BLaER1 treated with 17β-estradiol and CSF1 and Interleukin-3, amounts not matched to agents 10 nM and 100 nM (cell line): ENCODE measurements around the gene SAP30BP.

Experiments
- H3K27ac ChIP-seq, 11 experiments: shearing (Covaris generic); formaldehyde crosslinking; 2 replicates each; pipeline ENCODE4 v1.8.1; 2022
- H3K27me3 ChIP-seq, 11 experiments: shearing (Covaris generic); formaldehyde crosslinking; 2 replicates each; pipeline ENCODE4 v1.8.1; 2022
- H3K36me3 ChIP-seq, 11 experiments: shearing (Covaris generic); formaldehyde crosslinking; 2 replicates each; pipeline ENCODE4 v1.8.1; 2022
- H3K4me1 ChIP-seq, 10 experiments: shearing (Covaris generic); formaldehyde crosslinking; 2 replicates each; pipeline ENCODE4 v1.8.1; 2022
- H3K4me2 ChIP-seq, 11 experiments: shearing (Covaris generic); formaldehyde crosslinking; 2 replicates each; pipeline ENCODE4 v1.8.1; 2022
- H3K4me3 ChIP-seq, 10 experiments: shearing (Covaris generic); formaldehyde crosslinking; 2 replicates each; pipeline ENCODE4 v1.8.1; 2022
- H3K9ac ChIP-seq, 11 experiments: shearing (Covaris generic); formaldehyde crosslinking; 2 replicates each; pipeline ENCODE4 v1.8.1; 2022
- H3K9me3 ChIP-seq, 11 experiments: shearing (Covaris generic); formaldehyde crosslinking; replicated peaks in 1 of 11; 2 replicates each; pipeline ENCODE4 v1.8.1; 2022
- H4K20me1 ChIP-seq, 11 experiments: shearing (Covaris generic); formaldehyde crosslinking; 2 replicates each; pipeline ENCODE4 v1.8.1; 2022
- Cebpa-rat ChIP-seq, 11 experiments: shearing (Covaris generic); IDR thresholded peaks; 2 replicates each; pipeline ENCODE4 v1.8.1; 2022

Gene SAP30BP

GRCh38 chr17:75666959-75667790, at the start of gene SAP30BP, which contains the start of gene RECQL5:
TSS of gene SAP30BP (plus strand) at chr17:75667338. CDS start at chr17:75667373, 35 bp downstream.
TSS of gene RECQL5 (minus strand) at chr17:75667154. CDS start at chr17:75666557, 597 bp downstream.
- Histone ChIP-seq H3K4me2 (peak within 1 kb of the TSS; percentile 86 to 99 (median 92)), H3K9me3 (no peaks in the 10 kb centered on the region), H3K36me3 (peaks cover 47 to 62% (median 52%) of the 10 kb centered on the region in 11 experiments), H3K4me3 (peak within 1 kb of the TSS; percentile 77 to 97 (median 92)), H3K4me1 (peaks cover 22 to 40% (median 36%) of the 10 kb centered on the region in 10 experiments), H3K27me3 (no peaks in the 10 kb centered on the region), H3K27ac (peak within 1 kb of the TSS; percentile 66 to 91 (median 88)), H3K9ac (peak within 1 kb of the TSS; percentile 86 to 94 (median 91)), H4K20me1 (peaks cover 0 to 46% (median 18%) of the 10 kb centered on the region in 11 experiments; a peak in 15 of 22 replicates)
- no peak for TF ChIP-seq Cebpa-rat (IDR thresholded peaks at IDR 0.05)

- Histone ChIP-seq H3K27me3 (no peaks in the 10 kb centered on the region), H3K9me3 (no peaks in the 10 kb centered on the region), H3K9ac (no peak overlapping the region), H3K4me2 (no peak overlapping the region), H4K20me1 (peaks cover 0 to 94% (median 0%) of the 10 kb centered on the region in 11 experiments; a peak in 7 of 22 replicates), H3K4me3 (no peak overlapping the region), H3K4me1 (no peaks in the 10 kb centered on the region), H3K27ac (no peak overlapping the region), H3K36me3 (peaks cover 86 to 100% (median 98%) of the 10 kb centered on the region in 11 experiments)
- no peak for TF ChIP-seq Cebpa-rat (IDR thresholded peaks at IDR 0.05)
These were observed 49.5 kb upstream of the SAP30BP start for GRCh38 chr17:75617675-75618074.

- no peak overlapping the region for H3K27ac ChIP-seq
- no peaks in the 10 kb centered on the region for H3K27me3 ChIP-seq
- no peaks in the 10 kb centered on the region for H3K9me3 ChIP-seq
- H3K9ac ChIP-seq = no peak overlapping the region
- peaks cover 0 to 91% (median 5%) of the 10 kb centered on the region in 11 experiments; a peak in 7 of 22 replicates for H4K20me1 ChIP-seq
- H3K4me3 ChIP-seq = no peak overlapping the region
- H3K4me1 ChIP-seq = peaks cover 0 to 14% (median 9%) of the 10 kb centered on the region in 10 experiments; a peak in 15 of 20 replicates
- no peak overlapping the region for H3K4me2 ChIP-seq
- peaks cover 72 to 100% (median 98%) of the 10 kb centered on the region in 11 experiments for H3K36me3 ChIP-seq
- TF ChIP-seq Cebpa-rat (IDR thresholded peaks at IDR 0.05) = no peak
These were observed 47.4 kb upstream of the SAP30BP start for GRCh38 chr17:75619506-75620431.

- Histone ChIP-seq H4K20me1 (peaks cover 0 to 91% (median 14%) of the 10 kb centered on the region in 11 experiments; a peak in 17 of 22 replicates), H3K9me3 (no peaks in the 10 kb centered on the region), H3K36me3 (peaks cover 74 to 100% (median 97%) of the 10 kb centered on the region in 11 experiments), H3K27me3 (no peaks in the 10 kb centered on the region), H3K4me3 (no peak overlapping the region), H3K4me2 (no peak overlapping the region), H3K4me1 (peaks cover 12 to 31% (median 26%) of the 10 kb centered on the region in 10 experiments), H3K27ac (no peak overlapping the region; a peak in 1 of 22 replicates), H3K9ac (no peak overlapping the region)
- TF ChIP-seq Cebpa-rat (IDR thresholded peaks at IDR 0.05) = no peak
These were observed 45.6 kb upstream of the SAP30BP start for GRCh38 chr17:75621489-75621888.

DNA sequence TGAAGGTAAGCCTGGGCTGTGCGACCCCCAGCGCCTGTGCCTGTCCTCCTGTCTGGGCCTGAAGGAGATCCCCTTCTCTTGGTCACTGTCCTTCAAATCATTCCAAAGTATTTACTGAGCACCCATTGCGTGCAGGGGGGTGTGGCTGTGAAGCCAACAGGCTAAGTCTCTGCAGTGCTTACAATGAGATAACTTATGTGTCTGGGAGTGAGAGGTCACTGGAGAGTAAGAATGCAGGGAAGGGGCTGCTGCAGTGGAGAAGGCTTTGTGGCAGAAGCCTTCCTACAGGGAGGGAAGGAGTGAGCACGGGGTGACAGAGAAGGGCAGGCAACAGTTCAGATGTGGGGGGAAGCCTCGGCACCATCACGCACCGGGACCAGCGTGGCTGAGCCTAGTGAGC, 45.1 kb upstream of the SAP30BP start:
- peak overlapping the region in 2 of 11 experiments; percentile 8 to 24; a peak in 1 of 22 replicates for H3K9ac ChIP-seq
- peaks cover 18 to 37% (median 32%) of the 10 kb centered on the region in 10 experiments for H3K4me1 ChIP-seq
- no peak for TF ChIP-seq Cebpa-rat (IDR thresholded peaks at IDR 0.05)
- peaks cover 71 to 100% (median 97%) of the 10 kb centered on the region in 11 experiments for H3K36me3 ChIP-seq
- H3K27me3 ChIP-seq = no peaks in the 10 kb centered on the region
- no peaks in the 10 kb centered on the region for H3K9me3 ChIP-seq
- H3K27ac ChIP-seq = no peak overlapping the region; a peak in 1 of 22 replicates
- H3K4me2 ChIP-seq = no peak overlapping the region
- H4K20me1 ChIP-seq = peaks cover 0 to 91% (median 18%) of the 10 kb centered on the region in 11 experiments; a peak in 17 of 22 replicates
- H3K4me3 ChIP-seq = no peak overlapping the region

GRCh38 chr17:75622771-75623273, 44.3 kb upstream of the SAP30BP start:
- Histone ChIP-seq H4K20me1 (peaks cover 0 to 88% (median 19%) of the 10 kb centered on the region in 11 experiments; a peak in 17 of 22 replicates), H3K36me3 (peaks cover 68 to 100% (median 94%) of the 10 kb centered on the region in 11 experiments), H3K9me3 (no peaks in the 10 kb centered on the region), H3K4me2 (no peak overlapping the region), H3K27ac (peak overlapping the region in 1 of 11 experiments; percentile 20; a peak in 1 of 22 replicates), H3K4me1 (peaks cover 21 to 45% (median 39%) of the 10 kb centered on the region in 10 experiments), H3K4me3 (no peak overlapping the region), H3K27me3 (no peaks in the 10 kb centered on the region), H3K9ac (no peak overlapping the region)
- no peak for TF ChIP-seq Cebpa-rat (IDR thresholded peaks at IDR 0.05)

GRCh38 chr17:75623386-75623785, 43.8 kb upstream of the SAP30BP start:
- no peaks in the 10 kb centered on the region for H3K27me3 ChIP-seq
- H3K36me3 ChIP-seq = peaks cover 63 to 100% (median 90%) of the 10 kb centered on the region in 11 experiments
- H3K27ac ChIP-seq = 0 out of 22 replicates have a peak overlapping the region, but pooled peaks of 1 of the 11 experiments have one; percentile 20
- no peak overlapping the region for H3K9ac ChIP-seq
- H4K20me1 ChIP-seq = peaks cover 0 to 92% (median 19%) of the 10 kb centered on the region in 11 experiments; a peak in 17 of 22 replicates
- no peak for TF ChIP-seq Cebpa-rat (IDR thresholded peaks at IDR 0.05)
- H3K9me3 ChIP-seq = no peaks in the 10 kb centered on the region
- no peak overlapping the region for H3K4me2 ChIP-seq
- no peak overlapping the region for H3K4me3 ChIP-seq
- peaks cover 21 to 50% (median 45%) of the 10 kb centered on the region in 10 experiments for H3K4me1 ChIP-seq

- no peaks in the 10 kb centered on the region for H3K9me3 ChIP-seq
- H3K4me2 ChIP-seq = peak overlapping the region in 3 of 11 experiments; percentile 67 to 97 (median 91); a peak in 5 of 22 replicates
- no peak for TF ChIP-seq Cebpa-rat (IDR thresholded peaks at IDR 0.05)
- peaks cover 0 to 94% (median 19%) of the 10 kb centered on the region in 11 experiments; a peak in 17 of 22 replicates for H4K20me1 ChIP-seq
- H3K36me3 ChIP-seq = peaks cover 56 to 99% (median 84%) of the 10 kb centered on the region in 11 experiments
- peak overlapping the region in 2 of 11 experiments; percentile 22 to 23; a peak in 3 of 22 replicates for H3K9ac ChIP-seq
- peak overlapping the region in 2 of 11 experiments; percentile 6 to 79; a peak in 2 of 22 replicates for H3K27ac ChIP-seq
- peaks cover 21 to 57% (median 51%) of the 10 kb centered on the region in 10 experiments for H3K4me1 ChIP-seq
- H3K4me3 ChIP-seq = no peak overlapping the region
- H3K27me3 ChIP-seq = no peaks in the 10 kb centered on the region
These were observed 43.1 kb upstream of the SAP30BP start for GRCh38 chr17:75624021-75624420.
